NCI-H2171 treated with DMSO at 0.1 percent for 48 hours (cell line): ENCODE data around the gene CACNA1H.
"Not testable (repeated sequence)": the region's sequence is repeated elsewhere in the genome, so short reads cannot be mapped to it uniquely, and the experiment has no call there.

Source experiments
- DNase-seq: peaks from one replicate; lab custom pipeline; 2025; lab: John Stamatoyannopoulos, UW

The CACNA1H gene

DNA sequence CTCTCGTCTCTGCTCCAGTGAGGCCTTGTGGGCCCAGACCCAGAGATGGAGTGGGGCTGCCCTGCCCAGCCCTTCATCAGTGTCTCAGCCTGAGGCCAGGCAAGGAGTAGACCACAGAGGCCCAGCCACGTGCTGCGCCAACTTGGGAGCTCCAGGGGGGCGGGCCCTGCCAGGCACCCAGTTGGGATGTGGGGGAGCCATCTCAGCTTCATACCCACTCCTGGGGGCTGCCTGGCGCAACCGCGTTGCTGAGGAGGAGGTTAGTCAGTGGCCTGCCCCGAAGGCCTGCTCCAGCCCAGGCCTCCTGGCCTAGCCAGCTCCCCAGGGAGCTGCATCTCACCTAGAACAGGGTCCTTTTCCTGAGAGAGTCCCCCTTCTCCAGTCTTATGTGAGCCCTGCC lies 60.3 kb downstream of the CACNA1H start:
- no peak for DNase-seq

DNA sequence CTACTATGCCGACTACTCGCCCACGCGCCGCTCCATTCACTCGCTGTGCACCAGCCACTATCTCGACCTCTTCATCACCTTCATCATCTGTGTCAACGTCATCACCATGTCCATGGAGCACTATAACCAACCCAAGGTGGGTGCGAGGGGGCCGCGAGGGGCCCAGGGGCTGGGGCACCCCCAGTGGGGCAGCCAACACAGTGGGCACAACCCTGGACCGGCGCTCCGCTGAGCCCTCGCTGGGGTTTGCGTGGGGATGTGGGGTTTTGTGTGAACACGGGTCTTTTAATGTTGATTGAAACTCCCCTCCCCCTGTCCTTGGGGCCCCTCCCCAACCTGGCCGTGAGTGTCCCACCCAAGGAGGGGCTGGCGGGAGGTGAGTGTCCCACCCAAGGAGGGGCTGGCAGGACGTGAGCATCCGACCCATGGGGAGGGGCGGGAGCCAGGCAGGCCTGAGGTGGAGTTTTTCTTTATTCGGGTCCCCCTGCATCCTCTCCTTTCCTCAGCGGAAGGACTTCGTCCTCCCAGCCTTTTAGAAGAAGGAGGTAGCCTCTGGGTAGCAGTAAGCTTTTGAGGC lies 61.0 kb downstream of the CACNA1H start:
- no peak for DNase-seq

DNA sequence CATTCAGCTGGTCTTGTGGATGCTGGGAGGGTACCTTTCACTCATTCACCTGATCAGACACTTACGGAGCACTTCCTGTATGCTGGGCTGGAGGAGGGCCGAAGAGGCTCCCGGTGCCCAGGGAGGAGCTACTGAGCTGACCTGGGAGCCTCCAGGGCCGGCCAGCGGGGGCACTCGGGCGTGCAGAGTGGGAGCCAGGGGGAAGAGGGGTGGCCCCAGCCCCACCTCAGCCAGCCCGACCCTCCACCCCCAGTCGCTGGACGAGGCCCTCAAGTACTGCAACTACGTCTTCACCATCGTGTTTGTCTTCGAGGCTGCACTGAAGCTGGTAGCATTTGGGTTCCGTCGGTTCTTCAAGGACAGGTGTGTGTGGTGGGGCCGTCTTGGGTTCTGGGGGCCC lies 61.8 kb downstream of the CACNA1H start:
- no peak for DNase-seq

DNA sequence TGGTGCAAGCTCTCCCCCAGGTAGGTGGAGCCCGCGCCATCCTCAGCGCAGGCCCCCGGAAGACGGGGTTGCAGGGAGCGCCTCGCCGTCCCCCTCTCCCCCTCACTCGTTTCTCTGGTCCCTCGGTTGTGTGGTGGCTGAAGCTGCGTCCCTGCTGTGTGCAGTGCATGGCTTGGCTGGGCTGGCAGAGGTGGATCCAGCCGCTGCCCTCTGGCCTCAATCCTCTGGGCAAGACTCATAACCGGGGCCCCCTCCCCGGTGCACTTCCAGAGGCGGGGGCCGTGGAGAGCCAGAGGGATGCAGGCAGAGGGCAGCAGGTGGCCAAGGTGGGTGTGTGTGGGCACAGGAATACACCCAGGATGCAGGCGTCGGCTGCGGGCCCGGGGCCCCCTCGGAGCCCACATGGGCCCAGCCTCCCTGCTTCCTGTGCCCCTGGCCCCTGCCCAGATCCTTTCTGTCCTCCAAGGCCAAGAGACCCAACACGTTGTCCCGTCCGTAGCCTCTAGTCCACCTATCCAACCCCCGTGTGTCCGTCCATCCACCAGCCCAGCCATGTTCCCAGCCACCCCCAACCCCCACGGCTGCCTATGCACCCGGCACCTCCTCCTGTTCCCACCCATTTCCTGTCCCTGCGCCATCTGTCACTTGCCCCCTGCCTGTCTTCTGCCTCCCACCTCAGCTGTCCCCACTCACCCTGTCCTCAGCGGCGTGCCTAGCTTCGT lies 62.8 kb downstream of the CACNA1H start:
- no peak for DNase-seq

DNA sequence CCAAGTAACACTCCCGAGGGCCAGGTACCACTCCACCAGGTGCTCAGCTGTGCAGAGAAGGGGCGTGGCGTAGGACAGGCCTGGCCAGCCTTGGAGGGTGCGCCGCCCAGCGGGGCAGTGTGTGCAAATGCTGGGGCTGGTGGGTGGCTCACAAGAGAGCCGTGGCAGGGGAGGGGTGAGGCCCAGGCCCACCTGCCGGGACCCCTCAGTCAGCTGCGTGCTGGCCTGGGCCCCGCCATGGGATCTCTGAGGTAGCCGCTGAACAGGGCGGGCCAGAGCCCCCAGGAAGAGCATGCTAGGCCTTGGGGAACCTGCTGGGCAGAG lies 63.4 kb downstream of the CACNA1H start:
- DNase-seq: no peak

DNA sequence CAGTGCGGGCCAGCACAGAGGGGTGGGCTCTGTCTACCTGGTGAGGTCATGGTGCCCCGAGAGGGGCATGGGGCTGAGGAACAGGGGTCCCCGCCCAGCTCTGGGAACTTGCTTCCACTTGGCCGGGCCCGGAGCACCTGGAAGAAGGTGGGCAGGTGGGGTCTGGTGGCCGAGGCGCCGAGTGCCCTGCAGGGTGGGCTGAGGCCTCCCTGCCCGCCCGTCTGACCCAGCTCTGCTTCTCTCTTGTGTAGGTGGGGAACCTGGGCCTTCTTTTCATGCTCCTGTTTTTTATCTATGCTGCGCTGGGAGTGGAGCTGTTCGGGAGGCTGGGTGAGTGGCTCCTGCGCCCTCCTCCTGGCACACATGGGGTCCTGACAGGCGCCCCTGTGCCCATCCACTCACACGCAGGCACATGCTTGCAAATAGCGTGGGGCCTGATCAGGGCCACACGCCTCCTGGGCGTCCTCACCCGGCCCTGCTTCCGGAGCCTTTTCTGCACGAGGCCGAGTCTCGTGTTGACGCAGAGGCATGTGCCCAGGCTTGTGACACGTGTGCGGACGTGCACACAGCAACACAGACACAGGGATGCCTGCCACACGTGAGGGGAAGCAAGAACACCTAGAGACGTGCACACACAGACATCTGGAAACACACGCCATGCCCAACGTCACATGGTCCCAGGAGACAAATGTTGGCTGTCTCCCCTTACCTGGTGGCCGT lies 63.9 kb downstream of the CACNA1H start:
- no peak for DNase-seq

DNA sequence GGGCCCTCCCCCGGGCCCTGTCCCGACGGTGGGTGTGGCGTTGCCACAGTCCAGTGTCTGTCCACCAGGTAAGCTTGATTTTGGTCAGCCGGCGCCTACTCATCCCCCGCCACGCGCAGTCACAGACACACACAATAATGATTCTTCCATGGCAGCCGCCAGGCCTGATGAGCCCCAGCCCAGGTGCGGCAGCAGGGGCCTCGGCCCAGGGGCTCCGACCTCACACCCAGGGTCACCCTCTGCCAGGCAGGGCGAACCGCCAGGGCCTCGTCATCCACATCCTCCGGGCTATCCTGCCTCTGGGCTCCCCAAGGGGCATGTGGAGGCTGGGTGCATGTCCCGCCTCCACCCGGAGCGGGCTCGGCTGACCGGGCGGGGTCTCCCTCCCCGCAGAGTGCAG lies 64.6 kb downstream of the CACNA1H start:
- DNase-seq: no peak

DNA sequence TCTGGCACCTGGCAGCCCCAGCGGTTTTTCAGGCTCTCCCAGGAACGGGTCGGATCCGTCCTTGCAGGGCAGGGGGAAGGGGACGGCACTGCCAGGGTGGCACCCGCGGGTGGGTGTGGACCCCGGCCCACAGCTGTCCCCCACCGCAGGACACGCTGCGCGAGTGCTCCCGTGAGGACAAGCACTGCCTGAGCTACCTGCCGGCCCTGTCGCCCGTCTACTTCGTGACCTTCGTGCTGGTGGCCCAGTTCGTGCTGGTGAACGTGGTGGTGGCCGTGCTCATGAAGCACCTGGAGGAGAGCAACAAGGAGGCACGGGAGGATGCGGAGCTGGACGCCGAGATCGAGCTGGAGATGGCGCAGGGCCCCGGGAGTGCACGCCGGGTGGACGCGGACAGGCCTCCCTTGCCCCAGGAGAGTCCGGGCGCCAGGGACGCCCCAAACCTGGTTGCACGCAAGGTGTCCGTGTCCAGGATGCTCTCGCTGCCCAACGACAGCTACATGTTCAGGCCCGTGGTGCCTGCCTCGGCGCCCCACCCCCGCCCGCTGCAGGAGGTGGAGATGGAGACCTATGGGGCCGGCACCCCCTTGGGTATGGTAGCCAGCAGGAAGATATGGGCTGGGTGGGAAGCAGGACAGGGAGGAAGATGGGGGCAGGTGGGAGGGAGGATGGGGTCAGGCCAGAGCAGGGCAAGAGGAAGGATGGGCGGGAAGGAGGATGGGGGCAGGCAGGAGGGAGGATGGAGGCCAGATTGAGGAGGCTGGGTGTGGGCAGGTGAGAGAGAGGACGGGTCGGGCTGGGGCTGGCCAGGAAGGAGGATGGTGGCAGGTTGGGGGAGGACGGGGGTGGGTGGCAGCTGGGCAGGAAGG lies 65.4 kb downstream of the CACNA1H start:
- no peak for DNase-seq

DNA sequence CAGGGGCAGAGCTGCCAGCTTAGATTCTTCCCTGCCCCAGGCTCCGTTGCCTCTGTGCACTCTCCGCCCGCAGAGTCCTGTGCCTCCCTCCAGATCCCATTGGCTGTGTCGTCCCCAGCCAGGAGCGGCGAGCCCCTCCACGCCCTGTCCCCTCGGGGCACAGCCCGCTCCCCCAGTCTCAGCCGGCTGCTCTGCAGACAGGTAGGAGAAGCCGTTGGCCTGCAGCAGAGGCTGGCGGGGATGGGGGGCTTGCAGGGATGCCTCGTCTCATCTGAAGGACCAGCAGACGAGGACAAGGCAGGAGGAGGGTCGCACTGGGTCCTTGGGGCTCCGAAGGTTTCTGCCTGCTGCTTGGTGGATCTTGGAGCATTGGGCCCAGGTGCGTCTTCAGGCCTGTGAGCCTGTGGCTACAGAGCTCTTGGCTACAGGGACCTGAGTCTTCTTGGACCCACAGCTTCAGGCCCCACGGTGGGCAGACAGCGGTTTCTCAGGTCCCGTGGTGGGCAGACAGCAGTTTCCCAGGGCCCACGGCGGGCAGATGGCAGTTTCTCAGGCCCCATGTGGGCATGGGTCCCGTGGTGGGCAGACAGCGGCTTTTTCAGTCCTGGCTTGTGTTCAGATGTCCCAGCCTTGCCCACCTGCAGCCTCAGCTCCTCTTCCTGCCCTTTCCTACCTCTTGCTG lies 66.2 kb downstream of the CACNA1H start:
- DNase-seq: no peak

DNA sequence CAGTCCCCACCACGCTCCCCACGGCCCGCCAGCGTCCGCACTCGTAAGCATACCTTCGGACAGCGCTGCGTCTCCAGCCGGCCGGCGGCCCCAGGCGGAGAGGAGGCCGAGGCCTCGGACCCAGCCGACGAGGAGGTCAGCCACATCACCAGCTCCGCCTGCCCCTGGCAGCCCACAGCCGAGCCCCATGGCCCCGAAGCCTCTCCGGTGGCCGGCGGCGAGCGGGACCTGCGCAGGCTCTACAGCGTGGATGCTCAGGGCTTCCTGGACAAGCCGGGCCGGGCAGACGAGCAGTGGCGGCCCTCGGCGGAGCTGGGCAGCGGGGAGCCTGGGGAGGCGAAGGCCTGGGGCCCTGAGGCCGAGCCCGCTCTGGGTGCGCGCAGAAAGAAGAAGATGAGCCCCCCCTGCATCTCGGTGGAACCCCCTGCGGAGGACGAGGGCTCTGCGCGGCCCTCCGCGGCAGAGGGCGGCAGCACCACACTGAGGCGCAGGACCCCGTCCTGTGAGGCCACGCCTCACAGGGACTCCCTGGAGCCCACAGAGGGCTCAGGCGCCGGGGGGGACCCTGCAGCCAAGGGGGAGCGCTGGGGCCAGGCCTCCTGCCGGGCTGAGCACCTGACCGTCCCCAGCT lies 67.3 kb downstream of the CACNA1H start:
- no peak for DNase-seq

DNA sequence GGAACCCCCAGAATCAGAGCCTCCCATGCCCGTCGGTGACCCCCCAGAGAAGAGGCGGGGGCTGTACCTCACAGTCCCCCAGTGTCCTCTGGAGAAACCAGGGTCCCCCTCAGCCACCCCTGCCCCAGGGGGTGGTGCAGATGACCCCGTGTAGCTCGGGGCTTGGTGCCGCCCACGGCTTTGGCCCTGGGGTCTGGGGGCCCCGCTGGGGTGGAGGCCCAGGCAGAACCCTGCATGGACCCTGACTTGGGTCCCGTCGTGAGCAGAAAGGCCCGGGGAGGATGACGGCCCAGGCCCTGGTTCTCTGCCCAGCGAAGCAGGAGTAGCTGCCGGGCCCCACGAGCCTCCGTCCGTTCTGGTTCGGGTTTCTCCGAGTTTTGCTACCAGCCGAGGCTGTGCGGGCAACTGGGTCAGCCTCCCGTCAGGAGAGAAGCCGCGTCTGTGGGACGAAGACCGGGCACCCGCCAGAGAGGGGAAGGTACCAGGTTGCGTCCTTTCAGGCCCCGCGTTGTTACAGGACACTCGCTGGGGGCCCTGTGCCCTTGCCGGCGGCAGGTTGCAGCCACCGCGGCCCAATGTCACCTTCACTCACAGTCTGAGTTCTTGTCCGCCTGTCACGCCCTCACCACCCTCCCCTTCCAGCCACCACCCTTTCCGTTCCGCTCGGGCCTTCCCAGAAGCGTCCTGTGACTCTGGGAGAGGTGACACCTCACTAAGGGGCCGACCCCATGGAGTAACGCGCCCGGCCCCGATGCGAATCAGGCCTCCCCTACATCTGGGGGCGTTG lies 68.1 kb downstream of the CACNA1H start:
- DNase-seq: no peak

DNA sequence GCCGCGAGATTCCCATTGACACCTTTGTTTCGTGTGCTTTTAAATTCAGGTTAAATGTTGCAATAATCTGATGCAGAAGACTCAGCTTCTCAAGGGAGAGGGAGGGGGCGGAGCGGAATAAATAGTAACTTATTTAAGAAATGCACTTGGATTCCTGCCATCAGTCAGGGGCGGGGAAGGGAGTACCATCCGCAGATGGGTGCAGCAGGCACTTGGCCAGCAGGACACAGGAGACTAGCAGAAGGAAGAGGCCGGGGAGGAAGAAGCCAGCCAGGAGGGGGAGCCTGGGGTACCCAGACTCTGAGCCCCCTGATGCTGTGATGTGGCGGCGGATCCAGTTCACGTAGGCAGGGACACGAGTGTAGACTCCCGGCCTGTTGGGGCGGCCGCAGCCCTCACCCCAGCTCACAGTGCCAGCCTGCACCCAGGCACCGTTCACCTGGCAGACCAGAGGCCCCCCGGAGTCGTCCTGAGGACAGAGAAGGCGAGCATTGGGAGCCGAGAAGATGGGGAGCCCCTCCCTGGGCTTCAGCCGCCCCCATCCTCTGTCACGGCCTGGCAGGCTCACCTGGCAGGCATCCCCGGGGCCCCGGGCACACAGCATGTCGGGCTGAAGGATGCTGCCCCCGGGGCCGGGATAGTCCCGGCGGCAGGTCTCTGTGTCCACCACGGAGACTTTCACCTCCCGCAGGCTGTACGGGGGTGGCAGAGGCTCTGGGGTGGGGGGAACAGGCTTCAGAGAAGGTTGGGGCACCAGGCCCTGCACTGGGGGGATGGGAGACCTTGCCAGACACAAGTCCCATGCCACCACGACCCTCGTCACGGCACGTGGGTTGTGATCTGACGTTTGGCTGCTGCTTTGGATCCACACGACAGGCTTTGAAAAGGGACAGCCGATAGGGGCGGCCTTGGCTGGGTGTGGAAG lies 69.0 kb downstream of the CACNA1H start:
- DNase-seq: no peak

DNA sequence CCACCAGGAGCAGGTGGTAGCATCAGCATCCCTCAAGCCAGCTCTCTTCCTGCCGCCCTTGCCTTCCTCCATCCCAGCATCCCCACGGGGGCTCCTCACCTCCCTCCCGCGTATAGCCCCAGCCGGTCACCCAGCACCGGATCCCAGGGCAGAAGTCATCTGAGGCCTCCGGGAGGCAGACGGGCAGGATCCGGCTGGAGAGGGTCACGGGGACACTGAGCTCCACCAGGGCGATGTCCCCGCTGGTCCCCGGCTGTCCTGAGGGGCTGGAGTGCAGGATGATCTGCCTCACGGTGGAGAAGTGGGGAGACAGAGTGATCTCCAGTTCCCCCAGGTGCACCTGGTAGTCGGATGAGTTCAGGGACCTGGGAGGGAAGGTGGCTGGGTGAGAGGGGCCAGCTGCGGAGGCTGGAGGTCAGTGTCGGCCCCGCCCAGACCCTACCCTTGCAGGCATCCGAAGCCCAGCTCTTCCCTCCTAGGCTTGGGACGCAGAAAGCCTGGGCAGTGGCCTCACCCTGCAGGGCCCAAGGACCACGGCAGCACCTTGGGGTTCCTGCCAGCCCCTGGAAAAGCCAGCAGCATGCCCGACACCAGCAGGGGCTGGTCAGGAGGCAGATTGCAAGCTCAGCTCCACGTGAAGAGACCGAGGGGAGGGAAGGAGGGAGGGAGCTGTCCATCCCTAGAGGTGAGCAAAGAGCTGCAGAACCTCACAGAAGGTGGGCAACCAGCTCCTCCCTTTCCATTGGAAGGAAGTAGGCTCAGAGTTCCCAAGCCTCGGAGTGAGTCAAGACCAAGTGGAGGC lies 69.8 kb downstream of the CACNA1H start:
- no peak for DNase-seq

DNA sequence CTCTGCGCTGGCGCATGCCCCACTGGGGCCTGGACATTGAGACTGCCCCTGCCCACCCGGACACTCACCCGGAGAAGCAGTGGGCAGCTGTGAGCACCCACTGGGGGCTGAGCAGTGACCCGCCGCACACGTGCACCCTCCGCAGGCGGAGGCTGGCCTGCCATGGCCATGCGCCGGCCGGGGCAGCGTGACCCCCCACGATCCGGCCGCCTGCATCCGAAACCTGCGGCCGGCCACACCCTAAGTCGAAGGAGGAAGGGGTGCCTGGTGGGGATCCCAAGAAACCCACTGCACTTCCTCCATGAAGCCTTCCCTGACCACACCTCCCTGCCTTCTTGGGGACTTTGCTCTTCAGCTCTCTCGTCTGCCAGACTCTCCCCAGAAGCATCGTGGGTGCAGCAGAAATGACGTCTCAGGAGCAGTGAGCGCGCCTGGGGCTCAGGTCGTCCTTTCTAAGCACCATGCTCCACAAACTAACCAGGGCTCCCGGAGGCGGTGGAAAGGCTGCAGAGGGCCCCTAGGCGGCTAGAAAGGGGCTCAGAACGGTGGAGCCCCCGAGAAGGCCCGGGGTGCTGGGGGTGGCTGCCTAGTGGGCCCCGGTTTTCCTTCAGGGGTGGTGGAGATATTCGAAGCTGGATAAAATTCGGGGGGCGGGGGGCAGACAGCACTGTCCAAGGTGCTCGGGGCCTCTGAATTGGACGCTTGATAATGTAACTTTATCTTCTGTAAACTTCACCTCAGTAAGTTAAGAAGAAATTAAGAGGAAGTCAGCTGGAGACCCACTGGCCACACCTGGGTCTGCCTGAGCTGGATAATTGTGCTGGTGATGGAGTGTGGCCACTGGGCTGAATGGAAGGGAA lies 70.7 kb downstream of the CACNA1H start:
- no peak for DNase-seq

DNA sequence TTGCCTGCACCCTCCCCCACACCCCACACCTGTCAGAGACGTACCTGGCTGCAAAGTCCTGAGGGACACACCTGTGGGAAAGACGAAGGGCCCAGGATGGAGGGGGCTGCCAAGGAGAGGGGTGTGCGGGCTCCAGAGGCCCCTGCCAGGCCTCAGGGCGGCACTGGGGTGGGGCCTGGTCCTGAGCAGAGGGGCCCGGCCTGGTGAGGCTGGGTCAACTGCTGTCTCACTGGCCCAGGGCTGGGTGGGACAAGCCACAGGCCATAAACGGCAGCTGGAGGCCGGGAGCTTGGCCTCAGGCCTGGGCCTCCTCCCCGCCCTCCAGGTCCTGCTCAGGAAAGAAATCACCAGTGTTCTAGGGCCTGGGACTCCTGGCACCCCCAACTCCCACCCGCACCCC lies 71.7 kb downstream of the CACNA1H start:
- DNase-seq: no peak

DNA sequence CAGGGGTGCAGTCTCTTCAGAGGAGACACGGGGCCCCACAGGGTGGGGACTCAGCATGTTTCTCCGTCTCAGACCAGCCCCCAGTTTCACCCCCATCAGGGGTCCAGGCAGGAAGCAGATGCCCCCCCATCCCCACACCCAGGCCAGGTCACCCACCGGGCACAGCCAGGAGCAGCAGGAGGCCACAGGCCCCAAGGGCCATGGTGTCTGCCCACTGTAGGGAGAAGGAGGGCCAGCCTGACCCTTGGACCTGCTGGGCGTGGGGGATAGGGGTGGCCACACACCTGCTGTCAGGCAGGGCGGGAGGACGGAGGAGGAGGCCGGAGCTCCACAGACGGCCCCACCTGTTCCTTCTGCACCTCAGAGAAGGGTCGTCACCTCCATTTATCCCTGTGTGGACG lies 72.1 kb downstream of the CACNA1H start, which contains the start of gene TPSG1:
TSS of gene TPSG1 (minus strand) at position 218 of the 401 bp plus-strand sequence. CDS start at position 202, 16 bp downstream.
- no peak for DNase-seq

DNA sequence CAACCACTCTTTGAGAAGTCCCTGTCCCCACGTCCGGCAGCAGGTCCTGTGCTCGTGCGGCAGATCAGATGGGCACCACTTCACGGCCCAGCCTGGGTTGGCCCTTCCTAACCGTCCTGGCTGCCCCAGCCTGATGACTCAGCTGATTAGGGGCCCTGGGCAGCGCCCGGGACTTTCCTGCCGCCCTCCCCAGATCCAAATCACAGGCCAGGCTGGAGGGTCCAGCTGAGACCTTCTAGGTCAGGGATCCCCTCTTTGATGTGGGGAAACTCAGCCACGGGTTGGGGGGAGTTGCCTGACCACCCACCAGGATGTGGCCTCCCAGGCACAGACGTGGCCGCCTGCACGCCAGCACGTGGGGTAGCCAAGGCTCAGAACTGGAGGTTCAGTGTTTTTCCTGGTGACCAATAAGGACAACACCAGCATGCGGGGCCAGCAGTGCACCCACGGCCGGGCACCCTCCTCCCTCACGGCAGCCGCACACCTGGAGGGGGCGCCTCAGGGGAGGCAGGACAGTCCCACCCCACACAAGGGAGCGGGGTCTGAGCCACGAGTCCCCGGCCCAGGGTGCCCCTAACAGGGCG lies 72.9 kb downstream of the CACNA1H start:
- not testable (repeated sequence) for DNase-seq
